Colonic mucosa (tissue), 4 donors: Measurements from ENCODE around the gene MFAP4. TPM values are rescaled to one million over a fixed set of nuclear protein-coding genes. Genes with fewer than 3 reads are reported as not detected.

Experiments
- DNase-seq: peaks from one replicate; pipeline ENCODE4 v3.0.0-alpha.2; 2020
- H3K27ac ChIP-seq: fragments of 200-600 bp; one replicate; pipeline ENCODE4 v1.8.0; 2021
- H3K27me3 ChIP-seq: fragments of 200-600 bp; one replicate; pipeline ENCODE4 v1.8.0; 2021
- H3K36me3 ChIP-seq: fragments of 200-600 bp; one replicate; pipeline ENCODE4 v1.8.0; 2021
- H3K4me1 ChIP-seq: fragments of 200-600 bp; one replicate; pipeline ENCODE4 v1.8.0; 2021; ENCODE audit warnings: mild to moderate bottlenecking
- H3K4me3 ChIP-seq: fragments of 200-600 bp; one replicate; pipeline ENCODE4 v1.8.0; 2021
- H3K9ac ChIP-seq, 2 donors: one replicate each; pipeline ENCODE4 v1.7.0; 2013; ENCODE audit warnings: control low read depth in 2 of 2, low read depth in 2 of 2, low read length in 2 of 2
- H3K9me3 ChIP-seq: fragments of 200-600 bp; one replicate; pipeline ENCODE4 v1.8.0; 2021
- intact Hi-C: fragments of 100-400 bp; cut with DNase I; formaldehyde crosslinking; loops from one replicate; pipeline ENCODE4 v1.14.1; 2022
- total RNA-seq, 2 donors: library from RNA; stranded (reverse); fragmentation: NEBNext Ultra II Directional in 1 of 2; extraction: Animal tissue kit (Norgen Biotek cat#: 25700) in 1 of 2; gene quantifications; one replicate each; pipeline ENCODE4 v1.2.1, GENCODE V29; 2021
- TF ChIP-seq, protein P1 (sequence below): fragments of 200-600 bp; IDR thresholded peaks from one replicate; pipeline ENCODE4 v1.8.0; 2022; ENCODE audit warnings: antibody characterized with exemption, mild to moderate bottlenecking
- donor health status: healthy.
- donor health status: DM: no; HTN: no; CAD: no.
- donor health status: DM: no; HTN: no; CAD: no.

MFAP4 gene
- total RNA-seq, 2 donors from 2014 or later: 22.2 to 56.0 TPM

DNA sequence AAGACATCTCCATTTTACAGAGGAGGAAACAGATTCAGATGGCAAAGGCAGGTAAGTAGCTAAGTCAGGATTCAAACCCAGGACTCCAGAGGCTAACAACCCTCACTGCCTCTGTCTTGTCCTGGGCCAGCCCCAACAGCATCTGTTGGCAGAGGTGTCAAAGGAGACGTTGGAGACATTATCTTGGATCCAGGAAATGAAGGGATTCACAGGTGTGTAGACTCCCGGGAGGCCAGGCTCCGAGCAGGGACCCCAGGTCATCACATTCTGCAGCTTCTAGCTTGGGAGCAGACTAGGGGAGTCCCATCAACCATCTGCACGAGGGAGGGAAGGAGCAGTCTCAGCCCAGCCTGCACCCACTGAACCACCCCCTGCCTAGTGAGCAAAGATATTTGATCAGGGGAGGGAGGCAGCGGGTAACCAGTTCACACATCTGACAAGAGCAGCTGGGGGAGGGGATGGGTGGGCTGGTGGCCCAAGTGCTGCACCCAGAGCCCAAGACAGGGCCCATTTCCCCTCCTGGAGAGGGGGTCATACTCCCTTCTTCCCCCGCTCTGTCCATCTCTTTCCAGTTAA, 23.4 kb downstream of the MFAP4 start:
- H3K27me3 ChIP-seq: no peaks in the 10 kb centered on the region
- TF ChIP-seq, protein P1, sequence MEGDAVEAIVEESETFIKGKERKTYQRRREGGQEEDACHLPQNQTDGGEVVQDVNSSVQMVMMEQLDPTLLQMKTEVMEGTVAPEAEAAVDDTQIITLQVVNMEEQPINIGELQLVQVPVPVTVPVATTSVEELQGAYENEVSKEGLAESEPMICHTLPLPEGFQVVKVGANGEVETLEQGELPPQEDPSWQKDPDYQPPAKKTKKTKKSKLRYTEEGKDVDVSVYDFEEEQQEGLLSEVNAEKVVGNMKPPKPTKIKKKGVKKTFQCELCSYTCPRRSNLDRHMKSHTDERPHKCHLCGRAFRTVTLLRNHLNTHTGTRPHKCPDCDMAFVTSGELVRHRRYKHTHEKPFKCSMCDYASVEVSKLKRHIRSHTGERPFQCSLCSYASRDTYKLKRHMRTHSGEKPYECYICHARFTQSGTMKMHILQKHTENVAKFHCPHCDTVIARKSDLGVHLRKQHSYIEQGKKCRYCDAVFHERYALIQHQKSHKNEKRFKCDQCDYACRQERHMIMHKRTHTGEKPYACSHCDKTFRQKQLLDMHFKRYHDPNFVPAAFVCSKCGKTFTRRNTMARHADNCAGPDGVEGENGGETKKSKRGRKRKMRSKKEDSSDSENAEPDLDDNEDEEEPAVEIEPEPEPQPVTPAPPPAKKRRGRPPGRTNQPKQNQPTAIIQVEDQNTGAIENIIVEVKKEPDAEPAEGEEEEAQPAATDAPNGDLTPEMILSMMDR: no peak
- no peak overlapping the region for H3K4me3 ChIP-seq
- DNase-seq: no peak
- no peak overlapping the region for H3K9ac ChIP-seq
- H3K36me3 ChIP-seq: no peaks in the 10 kb centered on the region
- intact Hi-C loops: loop anchor here (1.0 to 10.0 kb wide), 2 partner anchors 86 to 401 kb away; no protein-coding TSS in a partner anchor
- no peaks in the 10 kb centered on the region for H3K9me3 ChIP-seq
- no peaks in the 10 kb centered on the region for H3K4me1 ChIP-seq
- H3K27ac ChIP-seq: no peak overlapping the region

DNA sequence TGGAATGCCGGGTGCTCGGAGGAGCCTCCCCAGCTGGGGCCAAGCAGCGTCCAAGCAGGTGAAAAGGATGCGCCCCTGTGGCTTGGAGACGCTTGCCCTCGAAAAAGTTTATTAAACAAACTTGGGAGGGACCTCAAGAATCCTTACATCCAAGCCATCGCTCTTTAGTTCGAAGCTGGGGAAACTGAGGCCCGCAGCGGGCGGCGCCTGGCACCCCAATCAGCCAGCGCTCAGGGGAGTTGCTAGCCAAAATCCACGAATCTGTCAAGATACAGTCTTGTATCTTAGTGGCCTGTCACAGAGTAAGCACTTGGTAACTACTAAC, 23.9 kb downstream of the MFAP4 start:
- no peaks in the 10 kb centered on the region for H3K4me1 ChIP-seq
- no peaks in the 10 kb centered on the region for H3K36me3 ChIP-seq
- peak overlapping the region; percentile 20 to 67 for H3K9ac ChIP-seq
- TF ChIP-seq, protein P1: no peak
- no peak for DNase-seq
- H3K27ac ChIP-seq: peak overlapping the region; percentile 66
- no peaks in the 10 kb centered on the region for H3K27me3 ChIP-seq
- H3K9me3 ChIP-seq: no peaks in the 10 kb centered on the region
- intact Hi-C loops: loop anchor here (1.0 to 10.0 kb wide), 2 partner anchors 86 to 402 kb away; no protein-coding TSS in a partner anchor
- peak overlapping the region; percentile 58 for H3K4me3 ChIP-seq

DNA sequence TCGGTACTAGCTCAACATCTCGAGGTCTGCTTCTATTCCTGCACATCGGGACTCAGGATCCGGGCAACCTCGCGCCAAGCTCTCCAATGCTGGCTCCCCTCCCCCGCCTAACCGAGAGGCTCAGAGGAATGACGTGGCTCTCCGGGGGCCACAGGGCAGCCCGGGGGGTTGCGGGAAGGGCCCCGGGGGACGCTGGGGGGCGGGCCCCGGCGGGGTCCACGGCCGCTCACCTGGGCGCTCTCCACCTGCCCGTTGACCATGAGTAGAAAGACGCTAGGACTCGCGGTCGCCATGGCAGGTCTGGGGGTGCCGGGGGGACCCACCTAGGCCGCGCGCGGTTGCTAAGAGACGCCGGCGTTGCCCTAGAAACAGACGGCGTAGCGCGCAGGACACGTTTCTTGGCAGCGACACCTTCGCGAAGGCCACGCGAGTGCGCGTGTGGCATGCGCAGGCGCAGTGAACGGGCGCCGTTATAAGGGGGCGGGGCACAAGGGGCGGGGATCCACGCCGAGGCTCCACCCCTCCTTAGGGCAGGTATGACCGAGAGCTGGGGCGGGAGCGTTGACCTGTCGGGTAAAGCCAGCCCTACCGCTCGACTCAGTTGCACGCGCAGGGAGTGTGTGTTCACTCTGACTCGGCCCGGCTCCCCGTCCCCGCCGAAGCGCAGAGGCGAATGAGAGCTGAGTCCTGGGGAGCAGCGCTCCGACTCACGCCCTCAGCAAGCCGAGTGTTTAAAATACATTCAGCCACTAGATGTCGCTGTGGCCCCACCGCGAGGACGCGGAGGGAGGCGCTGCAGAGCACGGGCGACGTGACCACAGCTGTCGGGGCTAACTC, 24.5 kb downstream of the MFAP4 start, which contains the start of gene B9D1:
Gene B9D1 (minus strand): TSS at position 447 of the 837 bp plus-strand sequence. CDS start 154 bp downstream, at position 293.
- DNase-seq: peak; percentile 95
- Histone ChIP-seq H3K9ac (peak within 1 kb of the TSS; percentile 61 to 67), H3K27me3 (no peaks in the 10 kb centered on the region), H3K9me3 (no peaks in the 10 kb centered on the region), H3K4me3 (peak within 1 kb of the TSS; percentile 58), H3K36me3 (no peaks in the 10 kb centered on the region), H3K27ac (peak within 1 kb of the TSS; percentile 66), H3K4me1 (no peaks in the 10 kb centered on the region)
- TF ChIP-seq, protein P1: peak; percentile 87
- intact Hi-C loops: loop anchor here (1.0 to 10.0 kb wide), 2 partner anchors 87 to 402 kb away; no protein-coding TSS in a partner anchor

DNA sequence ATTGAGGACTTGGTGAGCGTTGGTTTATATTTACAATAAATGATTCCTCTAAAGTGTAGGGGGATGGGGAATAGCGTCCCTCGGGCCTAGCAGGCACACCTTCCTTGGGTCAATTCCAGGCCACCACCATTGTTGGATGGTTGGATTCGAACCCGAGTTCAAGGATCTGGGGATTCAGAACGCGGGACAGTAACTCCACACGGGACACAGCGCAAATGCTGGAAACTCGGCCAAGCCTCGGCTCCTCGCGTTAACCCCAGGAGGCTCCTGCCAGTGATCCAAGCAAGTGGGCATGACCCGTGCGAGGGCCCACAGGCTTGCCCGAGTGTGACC, 25.1 kb downstream of the MFAP4 start:
- H3K27ac ChIP-seq: peak overlapping the region; percentile 66
- peak overlapping the region; percentile 58 for H3K4me3 ChIP-seq
- H3K4me1 ChIP-seq: no peaks in the 10 kb centered on the region
- H3K27me3 ChIP-seq: no peaks in the 10 kb centered on the region
- peak overlapping the region; percentile 61 to 67 for H3K9ac ChIP-seq
- TF ChIP-seq, protein P1: no peak
- no peak for DNase-seq
- H3K36me3 ChIP-seq: no peaks in the 10 kb centered on the region
- intact Hi-C loops: loop anchor here (10.0 kb wide), 1 partner anchor 403 kb away; no protein-coding TSS in a partner anchor
- no peaks in the 10 kb centered on the region for H3K9me3 ChIP-seq

DNA sequence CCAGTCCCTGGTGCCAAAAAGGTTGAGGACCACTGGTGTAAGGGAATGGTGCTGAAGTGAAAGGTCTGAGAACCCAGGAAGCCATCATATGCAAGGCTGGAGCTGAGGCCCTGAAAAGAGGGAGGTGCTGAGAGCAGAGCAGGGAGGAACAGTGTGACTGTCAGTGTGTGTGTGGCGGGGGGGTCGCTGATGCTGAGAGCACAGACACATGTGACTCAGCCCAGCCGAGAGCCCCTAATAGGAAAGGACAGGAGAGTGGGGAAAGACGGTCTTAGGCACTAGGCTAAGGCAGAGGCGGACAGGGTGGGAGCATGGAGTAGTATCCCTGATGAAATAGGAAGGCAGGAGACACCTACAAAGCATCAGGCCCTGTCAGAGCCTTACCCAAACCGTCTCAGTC, 25.7 kb downstream of the MFAP4 start:
- Histone ChIP-seq H3K4me3 (no peak overlapping the region), H3K27ac (no peak overlapping the region), H3K9ac (no peak overlapping the region), H3K4me1 (no peaks in the 10 kb centered on the region), H3K36me3 (no peaks in the 10 kb centered on the region), H3K9me3 (no peaks in the 10 kb centered on the region), H3K27me3 (no peaks in the 10 kb centered on the region)
- TF ChIP-seq, protein P1: no peak
- intact Hi-C loops: loop anchor here (10.0 kb wide), 1 partner anchor 403 kb away; no protein-coding TSS in a partner anchor
- DNase-seq: no peak
